Measurements from ENCODE around the gene LMF2. TPM values are rescaled to one million over a fixed set of nuclear protein-coding genes. Genes with fewer than 3 reads are reported as not detected.

Gene LMF2
- total RNA-seq, 1 experiment from 2014 or later = 37.3 TPM

DNA sequence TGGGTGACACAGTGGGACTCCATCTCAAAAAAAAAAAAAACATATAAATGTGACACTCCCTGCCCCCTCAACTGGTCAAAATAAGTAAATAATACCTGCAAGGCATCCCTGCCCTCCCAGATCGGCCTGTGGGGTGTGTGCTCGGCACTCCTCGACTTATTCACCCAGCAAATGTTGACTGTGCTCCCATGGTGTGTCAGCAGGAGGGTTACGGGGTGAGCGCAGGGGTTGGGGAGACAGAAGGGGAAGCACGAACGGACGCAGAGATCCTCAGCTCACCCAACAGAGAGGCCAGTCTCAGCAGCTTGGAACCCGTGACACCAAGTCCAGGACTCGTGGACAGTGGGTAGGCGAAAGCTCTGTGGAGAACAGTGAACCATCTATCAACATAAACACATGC is 27.8 kb downstream of the LMF2 start:
- Histone ChIP-seq H3K4me2 (no peak overlapping the region), H3K79me2 (ENCODE audit: low read depth) (no peaks in the 10 kb centered on the region), H3K27ac (no peak overlapping the region), H3K36me3 (ENCODE audit: low read depth) (peaks cover 7% of the 10 kb centered on the region), H2AFZ (no peak overlapping the region), H3K4me3 (no peak overlapping the region), H3K27me3 (ENCODE audit: insufficient read depth, low read depth) (no peaks in the 10 kb centered on the region), H3K9me2 (ENCODE audit: insufficient read depth) (no peaks in the 10 kb centered on the region), H3K9me3 (ENCODE audit: insufficient read depth, low read depth) (no peaks in the 10 kb centered on the region), H3F3A (ENCODE audit: insufficient read depth, low read depth) (peaks cover 25% of the 10 kb centered on the region; the same call in 1 of the 2 replicates), H3K4me1 (replicated peaks; ENCODE audit: insufficient read depth) (peaks cover 17% of the 10 kb centered on the region; the same call in 1 of the 2 replicates), H4K20me1 (ENCODE audit: insufficient read depth) (peaks cover 6% of the 10 kb centered on the region; the same call in 1 of the 2 replicates)
- ChIA-PET POLR2A (ENCODE audit: unreplicated experiment) (no interaction called here), CTCF (no interaction called here)
- intact Hi-C loops (cut with micrococcal nuclease; ENCODE audit: unreplicated experiment) = no loop called here
- no peak for DNase-seq
- no TSS peak for BruUV-seq (replicated peaks)
- no peak for TF ChIP-seq EZH2 (IDR thresholded peaks at IDR 0.05; ENCODE audit: low read depth)
- TF ChIP-seq, protein P1, sequence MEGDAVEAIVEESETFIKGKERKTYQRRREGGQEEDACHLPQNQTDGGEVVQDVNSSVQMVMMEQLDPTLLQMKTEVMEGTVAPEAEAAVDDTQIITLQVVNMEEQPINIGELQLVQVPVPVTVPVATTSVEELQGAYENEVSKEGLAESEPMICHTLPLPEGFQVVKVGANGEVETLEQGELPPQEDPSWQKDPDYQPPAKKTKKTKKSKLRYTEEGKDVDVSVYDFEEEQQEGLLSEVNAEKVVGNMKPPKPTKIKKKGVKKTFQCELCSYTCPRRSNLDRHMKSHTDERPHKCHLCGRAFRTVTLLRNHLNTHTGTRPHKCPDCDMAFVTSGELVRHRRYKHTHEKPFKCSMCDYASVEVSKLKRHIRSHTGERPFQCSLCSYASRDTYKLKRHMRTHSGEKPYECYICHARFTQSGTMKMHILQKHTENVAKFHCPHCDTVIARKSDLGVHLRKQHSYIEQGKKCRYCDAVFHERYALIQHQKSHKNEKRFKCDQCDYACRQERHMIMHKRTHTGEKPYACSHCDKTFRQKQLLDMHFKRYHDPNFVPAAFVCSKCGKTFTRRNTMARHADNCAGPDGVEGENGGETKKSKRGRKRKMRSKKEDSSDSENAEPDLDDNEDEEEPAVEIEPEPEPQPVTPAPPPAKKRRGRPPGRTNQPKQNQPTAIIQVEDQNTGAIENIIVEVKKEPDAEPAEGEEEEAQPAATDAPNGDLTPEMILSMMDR (conservative IDR thresholded peaks at IDR 0.05) = no peak

DNA sequence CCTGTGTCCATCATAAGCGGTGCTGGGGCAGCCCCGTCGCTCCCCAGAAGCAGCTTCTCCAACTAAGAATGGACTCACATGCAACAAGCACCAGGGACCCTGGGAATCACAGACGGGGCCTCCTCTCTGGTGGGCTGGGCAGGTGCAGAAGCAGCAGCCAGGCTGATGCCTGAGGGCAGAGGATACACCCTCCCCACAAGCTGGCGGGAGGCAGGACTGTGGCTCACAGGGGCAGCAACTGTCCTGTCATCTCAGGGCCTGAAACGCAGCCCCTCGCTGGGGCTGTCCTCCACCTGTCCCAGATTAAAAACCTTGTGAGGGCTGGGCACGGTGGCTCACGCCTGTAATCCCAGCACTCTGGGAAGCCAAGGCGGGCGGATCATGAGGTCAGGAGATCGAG is 29.6 kb downstream of the LMF2 start:
- POLR2A ChIA-PET (ENCODE audit: unreplicated experiment) = no interaction called here

DNA sequence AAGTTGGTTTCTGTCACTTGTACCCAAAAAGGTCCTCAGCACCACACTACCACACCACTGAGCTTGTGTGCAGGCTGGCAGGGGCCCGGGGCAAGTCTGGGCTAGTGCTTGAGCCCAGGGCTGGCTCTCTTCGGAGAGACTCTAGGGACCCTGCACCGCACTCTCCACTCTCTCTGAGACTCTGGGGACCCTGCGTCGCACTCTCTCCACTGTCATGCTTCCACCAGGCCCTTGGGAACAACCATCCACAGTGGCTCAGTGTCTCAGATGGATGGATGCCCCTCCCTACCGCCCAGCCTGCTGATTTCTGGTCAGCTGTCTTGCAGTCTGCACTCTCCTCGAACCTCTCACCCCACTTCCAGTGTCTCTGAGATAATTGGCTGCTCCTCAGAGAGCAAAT is 30.6 kb downstream of the LMF2 start:
- Histone ChIP-seq H3K4me1 (replicated peaks; ENCODE audit: insufficient read depth) (peaks cover 25% of the 10 kb centered on the region), H2AFZ (no peak overlapping the region), H3K4me3 (no peak overlapping the region), H4K20me1 (ENCODE audit: insufficient read depth) (peaks cover 24% of the 10 kb centered on the region), H3K9me2 (ENCODE audit: insufficient read depth) (no peaks in the 10 kb centered on the region), H3K4me2 (no peak overlapping the region), H3F3A (ENCODE audit: insufficient read depth, low read depth) (peaks cover 24% of the 10 kb centered on the region; the same call in 1 of the 2 replicates), H3K36me3 (ENCODE audit: low read depth) (no peaks in the 10 kb centered on the region), H3K9me3 (ENCODE audit: insufficient read depth, low read depth) (no peaks in the 10 kb centered on the region), H3K27me3 (ENCODE audit: insufficient read depth, low read depth) (no peaks in the 10 kb centered on the region), H3K27ac (no peak overlapping the region), H3K79me2 (ENCODE audit: low read depth) (peaks cover 28% of the 10 kb centered on the region)
- no peak for DNase-seq
- POLR2A ChIA-PET (ENCODE audit: unreplicated experiment) = no interaction called here
- CTCF ChIA-PET = no interaction called here
- TF ChIP-seq, protein P1 (conservative IDR thresholded peaks at IDR 0.05) = no peak
- TF ChIP-seq EZH2 (IDR thresholded peaks at IDR 0.05; ENCODE audit: low read depth) = no peak
- no TSS peak for BruUV-seq (replicated peaks)
- intact Hi-C loops (cut with micrococcal nuclease; ENCODE audit: unreplicated experiment) = no loop called here

More for the DNA sequence above, 29.6 kb downstream of the LMF2 start:
- peaks cover 24% of the 10 kb centered on the region for H3K4me1 ChIP-seq (replicated peaks; ENCODE audit: insufficient read depth)
- H3K4me2 ChIP-seq = no peak overlapping the region
- BruUV-seq (replicated peaks) = no TSS peak
- no peak overlapping the region for H3K27ac ChIP-seq
- no peak for TF ChIP-seq EZH2 (IDR thresholded peaks at IDR 0.05; ENCODE audit: low read depth)
- TF ChIP-seq, protein P1 (conservative IDR thresholded peaks at IDR 0.05) = no peak
- no peaks in the 10 kb centered on the region for H3K9me2 ChIP-seq (ENCODE audit: insufficient read depth)
- peaks cover 16% of the 10 kb centered on the region; the same call in 1 of the 2 replicates for H3F3A ChIP-seq (ENCODE audit: insufficient read depth, low read depth)
- H2AFZ ChIP-seq = no peak overlapping the region
- no peak overlapping the region for H3K4me3 ChIP-seq
- peaks cover 2% of the 10 kb centered on the region for H3K36me3 ChIP-seq (ENCODE audit: low read depth)
- no peaks in the 10 kb centered on the region for H3K9me3 ChIP-seq (ENCODE audit: insufficient read depth, low read depth)
- CTCF ChIA-PET = interaction anchor here (0.7 kb wide), 1 partner anchor 16 kb away, joined by 3 read pairs; no protein-coding TSS in a partner anchor
- H4K20me1 ChIP-seq (ENCODE audit: insufficient read depth) = peaks cover 14% of the 10 kb centered on the region
- intact Hi-C loops (cut with micrococcal nuclease; ENCODE audit: unreplicated experiment) = no loop called here
- peaks cover 17% of the 10 kb centered on the region for H3K79me2 ChIP-seq (ENCODE audit: low read depth)
- no peak for DNase-seq
- no peaks in the 10 kb centered on the region for H3K27me3 ChIP-seq (ENCODE audit: insufficient read depth, low read depth)
